H1 (cell line): ENCODE data around the gene CD248. TPM values are rescaled to one million over a fixed set of nuclear protein-coding genes. Genes with fewer than 3 reads are reported as not detected.

Experiments used
- CTCF ChIA-PET: fragments of 300-600 bp; sonication (Branson Sonifier 250); formaldehyde crosslinking; loops from one replicate; lab custom pipeline; 2021; ENCODE audit not compliant: partially characterized antibody; lab: Charles Lee
- POLR2A ChIA-PET: fragments of 300-600 bp; sonication (Branson Sonifier 250); formaldehyde crosslinking; loops from one replicate; lab custom pipeline; 2021; ENCODE audit warnings: inconsistent platforms; ENCODE audit not compliant: partially characterized antibody; lab: Charles Lee
- DNase-seq, 2 experiments: peaks; one replicate each; pipeline versions ENCODE4 v3.0.0 to v3.0.0-alpha.2; 2010 to 2022; ENCODE audit warnings: low spot score in 2 of 2, low read depth in 1 of 2, mixed read lengths in 1 of 2
- FAIRE-seq: peaks from 2 replicates; lab custom pipeline; 2011; peaks lifted over from hg19 to GRCh38; lab: Jason Lieb, UNC
- H2AFZ ChIP-seq: 2 replicates; pipeline ENCODE4 v1.8.1; 2012; ENCODE audit warnings: low read length, inconsistent platforms
- H2AK5ac ChIP-seq: 2 replicates; pipeline ENCODE4 v1.6.1; 2013; ENCODE audit warnings: low read depth, low read length
- H2BK120ac ChIP-seq: replicated peaks from 2 replicates; pipeline ENCODE3; 2013; ENCODE audit warnings: low read depth, low read length, inconsistent platforms
- H2BK12ac ChIP-seq: 2 replicates; pipeline ENCODE4 v1.6.1; 2013; ENCODE audit warnings: low read depth, low read length
- H2BK15ac ChIP-seq: 2 replicates; pipeline ENCODE4 v1.6.1; 2013; ENCODE audit warnings: low read length
- H2BK20ac ChIP-seq: 2 replicates; pipeline ENCODE4 v1.6.1; 2013; ENCODE audit warnings: low read length
- H2BK5ac ChIP-seq: 2 replicates; pipeline ENCODE4 v1.6.1; 2013; ENCODE audit warnings: low read depth, low read length
- H3K14ac ChIP-seq: 2 replicates; pipeline ENCODE4 v1.6.1; 2013; ENCODE audit warnings: inconsistent platforms; ENCODE audit not compliant: insufficient read length
- H3K18ac ChIP-seq: 2 replicates; pipeline ENCODE4 v1.6.1; 2013; ENCODE audit warnings: low read length; ENCODE audit errors: extremely low read depth
- H3K23ac ChIP-seq: 2 replicates; pipeline ENCODE4 v1.6.1; 2013; ENCODE audit warnings: inconsistent platforms; ENCODE audit not compliant: insufficient read length
- H3K23me2 ChIP-seq: 2 replicates; pipeline ENCODE4 v1.6.1; 2013; ENCODE audit warnings: low read depth, low read length
- H3K27ac ChIP-seq: 2 replicates; pipeline ENCODE4 v1.6.1; 2011; ENCODE audit warnings: low read depth, low read length, inconsistent platforms
- H3K27me3 ChIP-seq, 4 experiments: replicated peaks in 1 of 4; 1 replicate in 1 of 4; 2 replicates in 3 of 4; pipeline versions ENCODE4 v1.6.1 to v1.8.1; 2011 to 2013; ENCODE audit warnings: low read length in 3 of 4, mild to moderate bottlenecking in 3 of 4, inconsistent platforms in 2 of 4, mixed read lengths in 2 of 4, moderate library complexity in 1 of 4; ENCODE audit not compliant: control insufficient read depth in 3 of 4, insufficient read depth in 3 of 4; ENCODE audit errors: extremely low read depth in 1 of 4
- H3K36me3 ChIP-seq, 4 experiments: 2 replicates each; pipeline versions ENCODE4 v1.6.1 to v1.8.1; 2011 to 2013; ENCODE audit warnings: mild to moderate bottlenecking in 4 of 4, low read length in 3 of 4, moderate library complexity in 2 of 4, control low read depth in 1 of 4, inconsistent platforms in 1 of 4; ENCODE audit not compliant: insufficient read depth in 4 of 4, control insufficient read depth in 2 of 4
- H3K4ac ChIP-seq: replicated peaks from 2 replicates; pipeline ENCODE3; 2013; ENCODE audit warnings: low read length, low read depth, mixed read lengths, inconsistent platforms; ENCODE audit not compliant: insufficient read length
- H3K4me1 ChIP-seq, 4 experiments: replicated peaks in 1 of 4; 1 replicate in 1 of 4; 2 replicates in 3 of 4; pipeline versions ENCODE4 v1.6.1 to v1.8.1; 2011 to 2013; ENCODE audit warnings: low read length in 3 of 4, inconsistent platforms in 2 of 4, mixed read lengths in 1 of 4; ENCODE audit not compliant: insufficient read depth in 4 of 4, control insufficient read depth in 3 of 4
- H3K4me2 ChIP-seq, 2 experiments: 2 replicates each; pipeline versions ENCODE4 v1.6.1 to v1.8.1; 2011 to 2013; ENCODE audit warnings: low read depth in 2 of 2, low read length in 2 of 2, control low read depth in 1 of 2, inconsistent platforms in 1 of 2, mild to moderate bottlenecking in 1 of 2; ENCODE audit not compliant: insufficient read depth in 1 of 2
- H3K4me3 ChIP-seq, 4 experiments: fragments of 200-600, 300-600 bp in 1 of 4; sonication (generic), shearing (Covaris generic), sonication (Bioruptor Twin) in 1 of 4; 2 replicates each; pipeline versions ENCODE4 v1.5.1 to v1.8.1; 2011 to 2016; ENCODE audit warnings: low read length in 4 of 4, low read depth in 3 of 4, control low read depth in 2 of 4, inconsistent platforms in 2 of 4, mild to moderate bottlenecking in 2 of 4, mixed read lengths in 1 of 4, moderate library complexity in 1 of 4; ENCODE audit not compliant: insufficient read depth in 2 of 4; ENCODE audit errors: extremely low read depth in 1 of 4
- H3K56ac ChIP-seq: replicated peaks from 2 replicates; pipeline ENCODE3; 2013; ENCODE audit warnings: low read depth, mild to moderate bottlenecking, mixed read lengths, low read length, inconsistent platforms; ENCODE audit not compliant: insufficient read length
- H3K79me1 ChIP-seq: 2 replicates; pipeline ENCODE4 v1.6.1; 2013; ENCODE audit warnings: low read depth, low read length, control low read depth
- H3K79me2 ChIP-seq, 2 experiments: 2 replicates each; pipeline versions ENCODE4 v1.6.1 to v1.8.1; 2012 to 2013; ENCODE audit warnings: low read length in 2 of 2, mild to moderate bottlenecking in 2 of 2, inconsistent platforms in 1 of 2; ENCODE audit not compliant: insufficient read depth in 2 of 2, control insufficient read depth in 1 of 2
- H3K9ac ChIP-seq, 4 experiments: replicated peaks in 1 of 4; 1 replicate in 1 of 4; 2 replicates in 3 of 4; pipeline versions ENCODE4 v1.6.1 to v1.8.1; 2011 to 2013; ENCODE audit warnings: low read depth in 3 of 4, low read length in 3 of 4, control low read depth in 2 of 4, mild to moderate bottlenecking in 2 of 4, moderate library complexity in 2 of 4, inconsistent platforms in 1 of 4; ENCODE audit errors: extremely low read depth in 1 of 4
- H3K9me3 ChIP-seq, 2 experiments: 2 replicates each; pipeline versions ENCODE4 v1.6.1 to v1.8.1; 2012 to 2013; ENCODE audit warnings: mild to moderate bottlenecking in 2 of 2, moderate library complexity in 2 of 2, control low read depth in 1 of 2, inconsistent platforms in 1 of 2, low read depth in 1 of 2, low read length in 1 of 2, mixed read lengths in 1 of 2; ENCODE audit not compliant: insufficient read depth in 2 of 2
- H4K20me1 ChIP-seq, 2 experiments: replicated peaks in 1 of 2; 2 replicates each; pipeline versions ENCODE3 to v1.8.1; 2011 to 2013; ENCODE audit warnings: inconsistent platforms in 2 of 2, low read length in 2 of 2, mild to moderate bottlenecking in 1 of 2; ENCODE audit not compliant: insufficient read depth in 2 of 2, control insufficient read depth in 1 of 2
- H4K5ac ChIP-seq: 2 replicates; pipeline ENCODE4 v1.6.1; 2013; ENCODE audit warnings: low read length, low read depth, mixed read lengths, inconsistent platforms; ENCODE audit not compliant: insufficient read length
- H4K8ac ChIP-seq: 2 replicates; pipeline ENCODE4 v1.8.0; 2013; ENCODE audit warnings: mild to moderate bottlenecking, moderate library complexity, low read length, inconsistent platforms; ENCODE audit not compliant: insufficient read depth; ENCODE audit errors: extremely low read depth
- H4K91ac ChIP-seq: replicated peaks from 2 replicates; pipeline ENCODE3; 2013; ENCODE audit warnings: low read length, mixed read lengths, inconsistent platforms; ENCODE audit not compliant: insufficient read length
- ATF3 ChIP-seq: IDR thresholded peaks from 2 replicates; pipeline ENCODE4 v1.6.1; 2011; ENCODE audit warnings: low read depth, mild to moderate bottlenecking, low read length; ENCODE audit not compliant: insufficient read depth
- BACH1 ChIP-seq: IDR thresholded peaks from 2 replicates; pipeline ENCODE4 v1.6.1; 2012; ENCODE audit warnings: low read length, improper control_type of control experiment
- CTBP2 ChIP-seq: IDR thresholded peaks from 2 replicates; pipeline ENCODE4 v1.7.0; 2011; ENCODE audit warnings: borderline replicate concordance, mild to moderate bottlenecking, moderate library complexity, mixed read lengths, low read length; ENCODE audit not compliant: insufficient read depth, insufficient read length
- E2F6 ChIP-seq: IDR thresholded peaks from 2 replicates; pipeline ENCODE4 v1.6.1; 2012; ENCODE audit warnings: inconsistent platforms
- EGR1 ChIP-seq: IDR thresholded peaks from 2 replicates; pipeline ENCODE4 v1.6.1; 2011; ENCODE audit warnings: low read depth, low read length, borderline replicate concordance
- FOSL1 ChIP-seq: IDR thresholded peaks from 2 replicates; pipeline ENCODE4 v1.6.1; 2011; ENCODE audit warnings: mild to moderate bottlenecking, low read depth, low read length, moderate library complexity; ENCODE audit not compliant: insufficient read depth
- KDM1A ChIP-seq: fragments of 200-600, 300-600 bp; sonication (generic); IDR thresholded peaks from 2 replicates; pipeline ENCODE4 v1.7.1; 2016; ENCODE audit warnings: mild to moderate bottlenecking, low read length, borderline replicate concordance
- NRF1 ChIP-seq: IDR thresholded peaks from 2 replicates; pipeline ENCODE4 v1.6.1; 2011; ENCODE audit warnings: mild to moderate bottlenecking, low read depth, low read length, improper control_type of control experiment
- POU5F1 ChIP-seq: IDR thresholded peaks from 2 replicates; pipeline ENCODE4 v1.6.1; 2011; ENCODE audit warnings: low read depth, mild to moderate bottlenecking, low read length, moderate library complexity
- TAF1 ChIP-seq: IDR thresholded peaks from 2 replicates; pipeline ENCODE4 v1.6.1; 2011; ENCODE audit warnings: mild to moderate bottlenecking, low read depth, low read length
- WGBS, 2 experiments: shearing (Covaris generic) in 1 of 2; methylation state at CpG; one replicate each; pipeline versions ENCODE4 v1.1.6 to v1.1.7; 2013 to 2015; ENCODE audit warnings: low lambda C conversion rate in 2 of 2, mixed read lengths in 2 of 2, inconsistent platforms in 1 of 2, low coverage in 1 of 2, missing lambda C conversion rate in 1 of 2; ENCODE audit not compliant: insufficient replicate concordance in 2 of 2, insufficient coverage in 1 of 2, insufficient read length in 1 of 2; ENCODE audit errors: extremely low coverage in 1 of 2, missing lambda C conversion rate in 1 of 2; 5-methylcytosine and 5-hydroxymethylcytosine counted together
- polyA plus RNA-seq, 7 experiments: library from polyadenylated mRNA; depleted of rRNA in 3 of 7; stranded (reverse) in 5 of 7; unstranded in 2 of 7; fragments of >200 nt in 5 of 7; fragments of 200-250 nt in 2 of 7; gene quantifications; 1 replicate in 5 of 7; 2 replicates in 1 of 7; 4 replicates in 1 of 7; pipeline versions ENCODE4 v1.2.1 to v1.2.3, GENCODE V29; 2011 to 2013; ENCODE audit warnings: missing spikeins in 2 of 7, mixed read lengths in 2 of 7
- total RNA-seq: library from RNA; stranded (reverse); fragmentation: NEBNext Ultra II Directional; extraction: Animal tissue kit (Norgen Biotek cat#: 25700); gene quantifications from 2 replicates; pipeline ENCODE4 v1.2.1, GENCODE V29; 2021

Gene CD248
- total and polyA plus RNA-seq, 2 of the 8 experiments (the other 6 are each of a cell fraction or from before 2014, with no cell fraction given) = 2.7 to 3.9 TPM

- WGBS, 2 experiments = 96% methylated on average over 5 of the region's 5 CpGs; no CpG with 5 or more reads in 1 of the 2 experiments
- Histone ChIP-seq H2BK5ac (no peak overlapping the region), H3K23me2 (peaks cover 9% of the 10 kb centered on the region; the same call in 1 of the 2 replicates), H4K8ac (no peak overlapping the region), H4K20me1 (peaks cover 9 to 17% of the 10 kb centered on the region in 2 experiments), H3K79me2 (peaks cover 0 to 9% of the 10 kb centered on the region in 2 experiments; a peak in 1 of 4 replicates), H3K18ac (no peak overlapping the region), H3K27ac (no peak overlapping the region), H3K4me2 (no peak overlapping the region), H3K4me1 (peaks cover 0 to 28% (median 10%) of the 10 kb centered on the region in 4 experiments; a peak in 5 of 7 replicates), H2BK15ac (no peak overlapping the region), H3K27me3 (peaks cover 2 to 14% (median 12%) of the 10 kb centered on the region in 4 experiments), H3K36me3 (peaks cover 0 to 2% (median 0%) of the 10 kb centered on the region in 4 experiments; a peak in 1 of 8 replicates), H3K23ac (no peak overlapping the region), H2BK20ac (no peak overlapping the region), H2AK5ac (no peak overlapping the region), H4K91ac (no peak overlapping the region), H2AFZ (no peak overlapping the region), H3K56ac (no peak overlapping the region), H3K9me3 (no peaks in the 10 kb centered on the region), H3K79me1 (peaks cover 6% of the 10 kb centered on the region), H3K4me3 (no peak overlapping the region), H3K14ac (no peak overlapping the region), H3K4ac (no peak overlapping the region), H2BK12ac (no peak overlapping the region), H2BK120ac (no peak overlapping the region), H4K5ac (no peak overlapping the region), H3K9ac (no peak overlapping the region)
- ChIA-PET CTCF (interaction anchor here (0.9 to 6.9 kb wide), 14 partner anchors 10 to 84 kb away, joined by 3 to 57 read pairs (median 5); no protein-coding TSS in a partner anchor), POLR2A (interaction anchor here (0.6 to 3.1 kb wide), 9 partner anchors 8 to 342 kb away, joined by 3 to 13 read pairs (median 4); partner anchors contain the start of genes BRMS1, RAB1B and RIN1)
- FAIRE-seq (no peak), DNase-seq (no peak)
- TF ChIP-seq POU5F1 (no peak), KDM1A (no peak), EGR1 (no peak), TAF1 (no peak), NRF1 (no peak), ATF3 (no peak), BACH1 (no peak), FOSL1 (no peak), CTBP2 (no peak), E2F6 (no peak)
Measured at GRCh38 chr11:66286699-66287098, 30.1 kb downstream of the CD248 start.
